ENCODE measurements around the gene BCAN. TPM values are rescaled to one million over a fixed set of nuclear protein-coding genes. Genes with fewer than 3 reads are reported as not detected.

Gene BCAN
- polyA plus RNA-seq, 1 donor (not counting 4 experiments of a cell fraction or from before 2014, with no cell fraction given), result not detected

DNA sequence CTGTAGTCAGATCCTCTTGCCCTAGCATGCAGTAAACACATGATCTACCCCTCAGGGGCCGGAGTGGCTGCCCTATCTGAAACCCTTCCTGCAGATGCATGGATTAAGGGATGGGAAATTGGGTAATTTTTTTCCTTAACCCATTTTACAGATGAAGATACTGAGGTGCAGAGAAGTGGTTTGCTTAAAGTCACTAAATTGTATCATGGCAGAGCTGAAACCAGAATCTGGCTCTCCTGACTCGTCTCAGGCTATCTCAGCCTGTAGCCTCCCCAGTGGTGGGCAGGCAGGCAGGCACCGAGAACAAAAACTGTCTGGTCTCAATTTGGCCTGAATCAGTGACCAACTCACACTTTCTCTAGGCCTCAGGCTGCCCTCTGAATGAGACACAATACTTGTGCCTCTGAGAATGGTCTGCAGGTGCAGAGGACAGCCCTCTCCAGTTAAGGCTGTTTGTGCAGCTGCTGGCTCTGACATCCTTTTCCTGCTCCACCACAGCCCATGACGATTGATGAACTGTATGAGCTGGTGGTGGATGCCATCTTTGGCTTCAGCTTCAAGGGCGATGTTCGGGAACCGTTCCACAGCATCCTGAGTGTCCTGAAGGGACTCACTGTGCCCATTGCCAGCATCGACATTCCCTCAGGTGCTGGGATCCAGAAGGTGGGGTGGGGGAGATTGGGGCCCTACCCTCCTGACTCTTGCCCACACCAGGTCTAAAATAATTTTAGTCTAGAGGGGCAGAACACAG is 48.8 kb upstream of the BCAN start:
- no peaks in the 10 kb centered on the region for H3K9me3 ChIP-seq (ENCODE audit: control insufficient read depth, low read depth, low read length)
- H2AFZ ChIP-seq (ENCODE audit: control insufficient read depth, low read length), result no peak overlapping the region
- no peak overlapping the region for H3K9ac ChIP-seq (ENCODE audit: control insufficient read depth, extremely low read depth, insufficient read depth, low read length)
- FAIRE-seq (no peak), DNase-seq (ENCODE audit: low read depth, low spot score) (no peak)
- H3K4me1 ChIP-seq (ENCODE audit: control insufficient read depth, extremely low read depth, insufficient read depth, low read length), result peaks cover 11% of the 10 kb centered on the region
- dilution Hi-C loops (cut with MboI; ENCODE audit: extremely low pct_ligation_motif_present, low sequenced_read_pairs), result no loop called here
- H3K36me3 ChIP-seq (ENCODE audit: control insufficient read depth in 2 of 2, extremely low read depth in 1 of 2, insufficient read depth in 2 of 2, low read length in 2 of 2), result peaks cover 34 to 40% of the 10 kb centered on the region in 2 experiments
- no peak overlapping the region for H3K4me3 ChIP-seq (ENCODE audit: control insufficient read depth in 2 of 3, extremely low read depth in 1 of 3, insufficient read depth in 2 of 3, low read depth in 1 of 3, low read length in 3 of 3)
- peaks cover 11% of the 10 kb centered on the region for H3K79me2 ChIP-seq (ENCODE audit: control insufficient read depth, insufficient read depth, low read length)
- H3K4me2 ChIP-seq (ENCODE audit: control insufficient read depth, extremely low read depth, insufficient read depth, low read depth, low read length), result peak overlapping the region; percentile 99
- TF ChIP-seq, protein P1, sequence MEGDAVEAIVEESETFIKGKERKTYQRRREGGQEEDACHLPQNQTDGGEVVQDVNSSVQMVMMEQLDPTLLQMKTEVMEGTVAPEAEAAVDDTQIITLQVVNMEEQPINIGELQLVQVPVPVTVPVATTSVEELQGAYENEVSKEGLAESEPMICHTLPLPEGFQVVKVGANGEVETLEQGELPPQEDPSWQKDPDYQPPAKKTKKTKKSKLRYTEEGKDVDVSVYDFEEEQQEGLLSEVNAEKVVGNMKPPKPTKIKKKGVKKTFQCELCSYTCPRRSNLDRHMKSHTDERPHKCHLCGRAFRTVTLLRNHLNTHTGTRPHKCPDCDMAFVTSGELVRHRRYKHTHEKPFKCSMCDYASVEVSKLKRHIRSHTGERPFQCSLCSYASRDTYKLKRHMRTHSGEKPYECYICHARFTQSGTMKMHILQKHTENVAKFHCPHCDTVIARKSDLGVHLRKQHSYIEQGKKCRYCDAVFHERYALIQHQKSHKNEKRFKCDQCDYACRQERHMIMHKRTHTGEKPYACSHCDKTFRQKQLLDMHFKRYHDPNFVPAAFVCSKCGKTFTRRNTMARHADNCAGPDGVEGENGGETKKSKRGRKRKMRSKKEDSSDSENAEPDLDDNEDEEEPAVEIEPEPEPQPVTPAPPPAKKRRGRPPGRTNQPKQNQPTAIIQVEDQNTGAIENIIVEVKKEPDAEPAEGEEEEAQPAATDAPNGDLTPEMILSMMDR (optimal IDR thresholded peaks at IDR 0.05 in 1 of 3, IDR thresholded peaks at IDR 0.05 in 1 of 3, conservative IDR thresholded peaks at IDR 0.05 in 1 of 3; ENCODE audit: extremely low read depth in 1 of 3, insufficient read depth in 2 of 3, low read length in 3 of 3), result no peak
- no peak for TF ChIP-seq EZH2 (IDR thresholded peaks at IDR 0.05; ENCODE audit: low read length)
- H3K27me3 ChIP-seq (ENCODE audit: control insufficient read depth, extremely low read depth, insufficient read depth, low read length), result no peaks in the 10 kb centered on the region
- H4K20me1 ChIP-seq (ENCODE audit: control insufficient read depth, extremely low read depth, insufficient read depth, low read length), result no peaks in the 10 kb centered on the region
- H3K9me1 ChIP-seq (ENCODE audit: control insufficient read depth, extremely low read depth, insufficient read depth, low read length), result no peaks in the 10 kb centered on the region
- H3K27ac ChIP-seq (ENCODE audit: control insufficient read depth, insufficient read depth, low read length), result no peak overlapping the region

- dilution Hi-C loops (cut with MboI; ENCODE audit: extremely low pct_ligation_motif_present, low sequenced_read_pairs), result no loop called here
- no peak overlapping the region for H3K4me2 ChIP-seq (ENCODE audit: control insufficient read depth, extremely low read depth, insufficient read depth, low read depth, low read length)
- no peaks in the 10 kb centered on the region for H3K9me3 ChIP-seq (ENCODE audit: control insufficient read depth, low read depth, low read length)
- peaks cover 15% of the 10 kb centered on the region for H3K79me2 ChIP-seq (ENCODE audit: control insufficient read depth, insufficient read depth, low read length)
- H3K9me1 ChIP-seq (ENCODE audit: control insufficient read depth, extremely low read depth, insufficient read depth, low read length), result no peaks in the 10 kb centered on the region
- no peak overlapping the region for H3K9ac ChIP-seq (ENCODE audit: control insufficient read depth, extremely low read depth, insufficient read depth, low read length)
- H2AFZ ChIP-seq (ENCODE audit: control insufficient read depth, low read length), result no peak overlapping the region
- no peaks in the 10 kb centered on the region for H4K20me1 ChIP-seq (ENCODE audit: control insufficient read depth, extremely low read depth, insufficient read depth, low read length)
- DNase-seq (ENCODE audit: low read depth, low spot score) (no peak), FAIRE-seq (no peak)
- no peaks in the 10 kb centered on the region for H3K27me3 ChIP-seq (ENCODE audit: control insufficient read depth, extremely low read depth, insufficient read depth, low read length)
- TF ChIP-seq EZH2 (IDR thresholded peaks at IDR 0.05; ENCODE audit: low read length), result no peak
- TF ChIP-seq, protein P1 (optimal IDR thresholded peaks at IDR 0.05 in 1 of 3, IDR thresholded peaks at IDR 0.05 in 1 of 3, conservative IDR thresholded peaks at IDR 0.05 in 1 of 3; ENCODE audit: extremely low read depth in 1 of 3, insufficient read depth in 2 of 3, low read length in 3 of 3), result no peak
- peaks cover 11% of the 10 kb centered on the region for H3K4me1 ChIP-seq (ENCODE audit: control insufficient read depth, extremely low read depth, insufficient read depth, low read length)
- no peak overlapping the region for H3K27ac ChIP-seq (ENCODE audit: control insufficient read depth, insufficient read depth, low read length)
- H3K4me3 ChIP-seq (ENCODE audit: control insufficient read depth in 2 of 3, extremely low read depth in 1 of 3, insufficient read depth in 2 of 3, low read depth in 1 of 3, low read length in 3 of 3), result no peak overlapping the region
- H3K36me3 ChIP-seq (ENCODE audit: control insufficient read depth in 2 of 2, extremely low read depth in 1 of 2, insufficient read depth in 2 of 2, low read length in 2 of 2), result peaks cover 39 to 45% of the 10 kb centered on the region in 2 experiments
These were observed 48.3 kb upstream of the BCAN start for GRCh38 chr1:156593661-156593989.

Measured in keratinocyte (primary cell).